Measurements from ENCODE around the gene TMEM266. TPM values are rescaled to one million over a fixed set of nuclear protein-coding genes. Genes with fewer than 3 reads are reported as not detected.

The TMEM266 gene
- total RNA-seq, 4 donors from 2014 or later = 0.19 to 0.72 (median 0.38) TPM; not detected in 1

- no peak for DNase-seq (ENCODE audit: low spot score)
- TF ChIP-seq CTCF (IDR thresholded peaks at IDR 0.05) = no peak
- ATAC-seq (ENCODE audit: low FRiP score) = no peak
These were observed 141.9 kb downstream of the TMEM266 start for GRCh38 chr15:76201536-76202255.

GRCh38 chr15:76203346-76204108, 143.7 kb downstream of the TMEM266 start:
- DNase-seq (ENCODE audit: low spot score) = no peak
- no peak for ATAC-seq (ENCODE audit: low FRiP score)
- TF ChIP-seq CTCF (IDR thresholded peaks at IDR 0.05) = no peak

GRCh38 chr15:76204109-76204845, 144.5 kb downstream of the TMEM266 start:
- no peak for TF ChIP-seq CTCF (IDR thresholded peaks at IDR 0.05)
- DNase-seq (ENCODE audit: low spot score) (no peak), ATAC-seq (ENCODE audit: low FRiP score) (no peak)

GRCh38 chr15:76204916-76205460, 145.2 kb downstream of the TMEM266 start:
- DNase-seq (ENCODE audit: low spot score) (no peak), ATAC-seq (ENCODE audit: low FRiP score) (no peak)
- no peak for TF ChIP-seq CTCF (IDR thresholded peaks at IDR 0.05)

GRCh38 chr15:76206325-76206976, 146.7 kb downstream of the TMEM266 start:
- no peak for TF ChIP-seq CTCF (IDR thresholded peaks at IDR 0.05)
- no peak for ATAC-seq (ENCODE audit: low FRiP score)
- DNase-seq (ENCODE audit: low spot score) = no peak

- no peak for TF ChIP-seq CTCF (IDR thresholded peaks at IDR 0.05)
- no peak for DNase-seq (ENCODE audit: low spot score)
- ATAC-seq (ENCODE audit: low FRiP score) = no peak
These were observed 148.4 kb downstream of the TMEM266 start for GRCh38 chr15:76208084-76208785.

Measured in omental fat pad (tissue), 4 donors.